OCI-LY1 (cell line): ENCODE measurements around the gene FSTL3.

Experiments used
- EZH2 ChIP-seq: fragments of 200-600 bp; sonication (generic), shearing (Covaris generic); IDR thresholded peaks from 2 replicates; pipeline ENCODE4 v1.8.0; 2017; ENCODE audit warnings: borderline replicate concordance, mixed run types, mild to moderate bottlenecking, antibody characterized with exemption, low read length, moderate library complexity, mixed read lengths
- TF ChIP-seq, protein P1 (sequence below): fragments of 200-600 bp; sonication (generic), shearing (Covaris generic); IDR thresholded peaks from 2 replicates; pipeline ENCODE4 v1.5.1; 2017; ENCODE audit warnings: mild to moderate bottlenecking, antibody characterized with exemption, low read length, moderate library complexity, mixed read lengths

DNA sequence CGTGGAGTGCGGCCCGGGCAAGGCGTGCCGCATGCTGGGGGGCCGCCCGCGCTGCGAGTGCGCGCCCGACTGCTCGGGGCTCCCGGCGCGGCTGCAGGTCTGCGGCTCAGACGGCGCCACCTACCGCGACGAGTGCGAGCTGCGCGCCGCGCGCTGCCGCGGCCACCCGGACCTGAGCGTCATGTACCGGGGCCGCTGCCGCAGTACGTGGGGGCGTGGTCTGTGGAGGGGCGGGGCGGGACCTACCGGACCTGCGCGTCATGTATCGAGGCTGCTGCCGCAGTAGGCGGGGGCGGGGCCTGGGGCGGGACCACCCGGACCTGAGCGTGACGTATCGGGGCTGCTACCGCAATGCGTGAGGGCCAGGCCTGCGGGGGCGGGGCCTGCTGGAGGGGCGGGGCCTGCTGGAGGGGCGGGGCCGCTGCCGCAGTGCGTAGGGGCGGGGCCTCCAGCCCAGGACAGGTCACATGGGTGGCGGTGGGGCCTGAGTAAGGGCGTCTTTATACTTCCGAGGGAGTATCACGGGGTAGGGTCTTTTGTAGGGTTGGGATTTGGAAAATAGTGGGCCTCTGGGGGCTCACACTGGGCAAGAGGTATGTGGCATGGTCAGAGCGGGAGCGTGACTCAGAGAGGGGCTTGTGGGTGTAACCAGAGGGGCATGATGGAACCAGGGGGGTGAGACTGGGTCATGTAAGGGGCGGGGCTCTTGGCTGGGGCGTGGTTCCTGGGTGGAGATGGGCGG lies 4.3 kb downstream of the FSTL3 start:
- TF ChIP-seq, protein P1, sequence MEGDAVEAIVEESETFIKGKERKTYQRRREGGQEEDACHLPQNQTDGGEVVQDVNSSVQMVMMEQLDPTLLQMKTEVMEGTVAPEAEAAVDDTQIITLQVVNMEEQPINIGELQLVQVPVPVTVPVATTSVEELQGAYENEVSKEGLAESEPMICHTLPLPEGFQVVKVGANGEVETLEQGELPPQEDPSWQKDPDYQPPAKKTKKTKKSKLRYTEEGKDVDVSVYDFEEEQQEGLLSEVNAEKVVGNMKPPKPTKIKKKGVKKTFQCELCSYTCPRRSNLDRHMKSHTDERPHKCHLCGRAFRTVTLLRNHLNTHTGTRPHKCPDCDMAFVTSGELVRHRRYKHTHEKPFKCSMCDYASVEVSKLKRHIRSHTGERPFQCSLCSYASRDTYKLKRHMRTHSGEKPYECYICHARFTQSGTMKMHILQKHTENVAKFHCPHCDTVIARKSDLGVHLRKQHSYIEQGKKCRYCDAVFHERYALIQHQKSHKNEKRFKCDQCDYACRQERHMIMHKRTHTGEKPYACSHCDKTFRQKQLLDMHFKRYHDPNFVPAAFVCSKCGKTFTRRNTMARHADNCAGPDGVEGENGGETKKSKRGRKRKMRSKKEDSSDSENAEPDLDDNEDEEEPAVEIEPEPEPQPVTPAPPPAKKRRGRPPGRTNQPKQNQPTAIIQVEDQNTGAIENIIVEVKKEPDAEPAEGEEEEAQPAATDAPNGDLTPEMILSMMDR: peak; percentile 32
- TF ChIP-seq EZH2: no peak
